Hematopoietic multipotent progenitor cell treated with erythropoietin and hydrocortisone succinate and interleukin-3 and kit ligand, for 17 days (in vitro differentiated cells): ENCODE results near the gene DHX16.
"Not testable (repeated sequence)": the region's sequence is repeated elsewhere in the genome, so short reads cannot be mapped to it uniquely, and the experiment has no call there.

Experiments used
- DNase-seq: peaks from one replicate; pipeline ENCODE4 v3.0.0-alpha.2; 2015; ENCODE audit warnings: low spot score

Gene DHX16

GRCh38 chr6:30678964-30679726 lies 6.3 kb upstream of the DHX16 start:
- DNase-seq: peak; percentile 84

- DNase-seq: no peak
These were observed 4.0 kb upstream of the DHX16 start for GRCh38 chr6:30676660-30677285.

- no peak for DNase-seq
These were observed 1.9 kb downstream of the DHX16 start for GRCh38 chr6:30670760-30671527.

GRCh38 chr6:30666300-30666699 lies 6.5 kb downstream of the DHX16 start:
- DNase-seq: not testable (repeated sequence)

- no peak for DNase-seq
These were observed 7.6 kb downstream of the DHX16 start for GRCh38 chr6:30664994-30665767.

GRCh38 chr6:30657922-30658321 lies 14.9 kb downstream of the DHX16 start:
- DNase-seq: not testable (repeated sequence)

GRCh38 chr6:30657454-30657853 lies 15.4 kb downstream of the DHX16 start:
- DNase-seq: no peak

GRCh38 chr6:30656513-30656912 lies 16.3 kb downstream of the DHX16 start:
- no peak for DNase-seq

- no peak for DNase-seq
These were observed 17.1 kb downstream of the DHX16 start for GRCh38 chr6:30655743-30656094.

- DNase-seq: no peak
These were observed 17.7 kb downstream of the DHX16 start for GRCh38 chr6:30654798-30655742.

- no peak for DNase-seq
These were observed 21.7 kb downstream of the DHX16 start for GRCh38 chr6:30651143-30651542.

GRCh38 chr6:30647242-30648116 lies 25.3 kb downstream of the DHX16 start:
- peak; percentile 48 for DNase-seq

- peak; percentile 77 for DNase-seq
These were observed 26.2 kb downstream of the DHX16 start, which contains the start of gene C6orf136 for GRCh38 chr6:30646450-30647241. Gene C6orf136 (plus strand): TSS chr6:30647133. CDS start chr6:30647232, 99 bp downstream.

GRCh38 chr6:30645989-30646388 lies 26.8 kb downstream of the DHX16 start:
- no peak for DNase-seq

- DNase-seq: no peak
These were observed 28.0 kb downstream of the DHX16 start for GRCh38 chr6:30644769-30645168.

GRCh38 chr6:30643656-30644055 lies 29.1 kb downstream of the DHX16 start:
- no peak for DNase-seq

- DNase-seq: no peak
These were observed 31.8 kb downstream of the DHX16 start for GRCh38 chr6:30641048-30641447.

GRCh38 chr6:30640481-30640880 lies 32.3 kb downstream of the DHX16 start:
- DNase-seq: peak; percentile 44

GRCh38 chr6:30635834-30636233 lies 37.0 kb downstream of the DHX16 start:
- no peak for DNase-seq
